H9 (cell line): ENCODE data around the gene CLEC4G. TPM values are rescaled to one million over a fixed set of nuclear protein-coding genes. Genes with fewer than 3 reads are reported as not detected.

Experiments
- DNase-seq: peaks from one replicate; pipeline ENCODE4 v3.0.0-alpha.2; 2017
- H2AFZ ChIP-seq: one replicate; pipeline ENCODE4 v1.6.1; 2013; ENCODE audit warnings: mild to moderate bottlenecking, low read length, control low read depth, moderate library complexity
- H2AK5ac ChIP-seq: 2 replicates; pipeline ENCODE4 v1.6.1; 2013; ENCODE audit warnings: low read length, control low read depth, mixed read lengths; ENCODE audit not compliant: insufficient read length
- H2BK120ac ChIP-seq: one replicate; pipeline ENCODE4 v1.6.1; 2013; ENCODE audit warnings: low read depth, mild to moderate bottlenecking, low read length, control low read depth, inconsistent platforms; ENCODE audit not compliant: poor library complexity, severe bottlenecking
- H2BK12ac ChIP-seq: 2 replicates; pipeline ENCODE4 v1.6.1; 2013; ENCODE audit warnings: low read length, control low read depth, mixed read lengths, low read depth; ENCODE audit not compliant: insufficient read length
- H2BK15ac ChIP-seq: 2 replicates; pipeline ENCODE4 v1.6.1; 2013; ENCODE audit warnings: low read depth, low read length, control low read depth
- H2BK20ac ChIP-seq: one replicate; pipeline ENCODE4 v1.6.1; 2013; ENCODE audit warnings: low read depth, mild to moderate bottlenecking, low read length, control low read depth, inconsistent platforms; ENCODE audit not compliant: poor library complexity, severe bottlenecking
- H2BK5ac ChIP-seq: 2 replicates; pipeline ENCODE4 v1.6.1; 2013; ENCODE audit warnings: low read length, control low read depth, mixed read lengths; ENCODE audit not compliant: insufficient read length
- H3K14ac ChIP-seq: 2 replicates; pipeline ENCODE4 v1.6.1; 2013; ENCODE audit warnings: low read length, control low read depth; ENCODE audit not compliant: insufficient read depth
- H3K18ac ChIP-seq: 2 replicates; pipeline ENCODE4 v1.6.1; 2013; ENCODE audit warnings: low read depth, mild to moderate bottlenecking, mixed read lengths, low read length, control low read depth; ENCODE audit not compliant: insufficient read length
- H3K23ac ChIP-seq: 2 replicates; pipeline ENCODE4 v1.6.1; 2013; ENCODE audit warnings: low read length, control low read depth, mixed read lengths, low read depth; ENCODE audit not compliant: insufficient read length
- H3K23me2 ChIP-seq: 2 replicates; pipeline ENCODE4 v1.6.1; 2013; ENCODE audit warnings: low read depth, mild to moderate bottlenecking, mixed read lengths, low read length, control low read depth; ENCODE audit not compliant: insufficient read length, poor library complexity, severe bottlenecking
- H3K27ac ChIP-seq: 2 replicates; pipeline ENCODE4 v1.5.1; 2013; ENCODE audit warnings: low read length, control low read depth, mixed read lengths, low read depth; ENCODE audit not compliant: insufficient read length
- H3K27me3 ChIP-seq: 2 replicates; pipeline ENCODE4 v1.6.1; 2013; ENCODE audit warnings: low read length, control low read depth, inconsistent platforms; ENCODE audit not compliant: insufficient read depth
- H3K4ac ChIP-seq: 2 replicates; pipeline ENCODE4 v1.6.1; 2013; ENCODE audit warnings: low read depth, mild to moderate bottlenecking, control low read depth, inconsistent platforms, low read length, moderate library complexity
- H3K4me1 ChIP-seq: 2 replicates; pipeline ENCODE4 v1.6.1; 2013; ENCODE audit warnings: low read length, control low read depth, inconsistent platforms; ENCODE audit not compliant: insufficient read depth
- H3K4me2 ChIP-seq: 2 replicates; pipeline ENCODE4 v1.6.1; 2013; ENCODE audit warnings: low read length, control low read depth, mixed read lengths; ENCODE audit not compliant: insufficient read length, insufficient read depth
- H3K56ac ChIP-seq: 2 replicates; pipeline ENCODE4 v1.6.1; 2013; ENCODE audit warnings: low read depth, mild to moderate bottlenecking, mixed read lengths, low read length, control low read depth; ENCODE audit not compliant: insufficient read length
- H3K79me1 ChIP-seq: 2 replicates; pipeline ENCODE4 v1.6.1; 2013; ENCODE audit warnings: low read depth, mild to moderate bottlenecking, moderate library complexity, low read length, control low read depth, inconsistent platforms; ENCODE audit not compliant: insufficient read depth, poor library complexity, severe bottlenecking
- H3K79me2 ChIP-seq: 2 replicates; pipeline ENCODE4 v1.6.1; 2013; ENCODE audit warnings: low read length, control low read depth, inconsistent platforms; ENCODE audit not compliant: insufficient read depth
- H3K9ac ChIP-seq: 2 replicates; pipeline ENCODE4 v1.6.1; 2013; ENCODE audit warnings: low read length, control low read depth, mixed read lengths; ENCODE audit not compliant: insufficient read length; ENCODE audit errors: extremely low read depth
- H3K9me3 ChIP-seq: one replicate; pipeline ENCODE4 v1.6.1; 2013; ENCODE audit warnings: low read depth, low read length, inconsistent platforms; ENCODE audit not compliant: control insufficient read depth
- H3T11ph ChIP-seq: one replicate; pipeline ENCODE4 v1.6.1; 2013; ENCODE audit warnings: mild to moderate bottlenecking, low read length, control low read depth, inconsistent platforms
- H4K20me1 ChIP-seq: one replicate; pipeline ENCODE4 v1.6.1; 2013; ENCODE audit not compliant: control insufficient read depth, insufficient read length, insufficient read depth
- H4K5ac ChIP-seq: 2 replicates; pipeline ENCODE4 v1.6.1; 2013; ENCODE audit warnings: low read depth, mild to moderate bottlenecking, mixed read lengths, low read length, control low read depth; ENCODE audit not compliant: insufficient read length
- H4K8ac ChIP-seq: replicated peaks from 2 replicates; pipeline ENCODE4 v1.6.1; 2013; ENCODE audit warnings: low read length, control low read depth, mixed read lengths, low read depth; ENCODE audit not compliant: insufficient read length
- H4K91ac ChIP-seq: 2 replicates; pipeline ENCODE4 v1.6.1; 2013; ENCODE audit warnings: low read depth, mild to moderate bottlenecking, moderate library complexity, mixed read lengths, low read length, control low read depth; ENCODE audit not compliant: insufficient read length
- H3K27ac Mint-ChIP-seq, 3 experiments: 2 replicates in 2 of 3; 3 replicates in 1 of 3; pipeline ENCODE4 v1.8.0; 2020 to 2021; ENCODE audit warnings: mixed read lengths in 3 of 3, mild to moderate bottlenecking in 1 of 3, moderate library complexity in 1 of 3
- H3K27me3 Mint-ChIP-seq: 2 replicates; pipeline ENCODE4 v1.8.0; 2021; ENCODE audit warnings: low read depth, mild to moderate bottlenecking, moderate library complexity, mixed read lengths
- H3K36me3 Mint-ChIP-seq, 3 experiments: 2 replicates in 2 of 3; 3 replicates in 1 of 3; pipeline ENCODE4 v1.8.0; 2020 to 2021; ENCODE audit warnings: low read depth in 3 of 3, mixed read lengths in 3 of 3; ENCODE audit not compliant: insufficient read depth in 1 of 3
- H3K4me1 Mint-ChIP-seq, 2 experiments: 2 replicates each; pipeline ENCODE4 v1.8.0; 2020; ENCODE audit warnings: mixed read lengths in 2 of 2
- H3K4me3 Mint-ChIP-seq, 2 experiments: 2 replicates in 1 of 2; 3 replicates in 1 of 2; pipeline ENCODE4 v1.8.0; 2020 to 2021; ENCODE audit warnings: mild to moderate bottlenecking in 2 of 2, mixed read lengths in 2 of 2, moderate library complexity in 1 of 2
- H3K9me3 Mint-ChIP-seq, 2 experiments: 2 replicates in 1 of 2; 3 replicates in 1 of 2; pipeline ENCODE4 v1.8.0; 2020; ENCODE audit warnings: mild to moderate bottlenecking in 2 of 2, mixed read lengths in 2 of 2, moderate library complexity in 1 of 2
- CTCF ChIP-seq: fragments of 200-600 bp; sonication (generic); conservative IDR thresholded peaks from 3 replicates; pipeline ENCODE4 v1.8.0; 2021; ENCODE audit warnings: antibody characterized with exemption, mild to moderate bottlenecking
- WGBS: extraction: QIAGEN DNeasy Blood & Tissue Kit; methylation state at CpG from one replicate; pipeline ENCODE4 v1.1.7; 2013; ENCODE audit warnings: missing lambda C conversion rate, low lambda C conversion rate, mixed read lengths; ENCODE audit not compliant: insufficient read length; ENCODE audit errors: extremely low coverage; 5-methylcytosine and 5-hydroxymethylcytosine counted together
- total RNA-seq: library from RNA; stranded (reverse); gene quantifications from 2 replicates; pipeline ENCODE4 v1.2.1, GENCODE V29; 2021

Gene CLEC4G
- total RNA-seq, 1 experiment from 2014 or later: not detected

- Histone ChIP-seq H4K20me1 (peaks cover 2% of the 10 kb centered on the region), H3K27ac (no peak overlapping the region), H3K79me1 (no peaks in the 10 kb centered on the region), H3K27me3 (no peaks in the 10 kb centered on the region), H3K14ac (no peak overlapping the region), H4K91ac (no peak overlapping the region), H2BK12ac (no peak overlapping the region), H3K4me2 (no peak overlapping the region), H4K8ac (no peak overlapping the region), H3K9ac (no peak overlapping the region), H4K5ac (no peak overlapping the region), H2BK5ac (no peak overlapping the region), H2BK20ac (no peak overlapping the region), H3K56ac (no peak overlapping the region), H2BK120ac (no peak overlapping the region), H2AK5ac (no peak overlapping the region), H3T11ph (no peak overlapping the region), H2AFZ (no peak overlapping the region), H3K4ac (no peak overlapping the region), H3K4me1 (no peaks in the 10 kb centered on the region), H3K79me2 (no peaks in the 10 kb centered on the region), H3K23ac (no peak overlapping the region), H3K23me2 (no peaks in the 10 kb centered on the region), H2BK15ac (no peak overlapping the region), H3K9me3 (no peaks in the 10 kb centered on the region), H3K18ac (no peak overlapping the region)
- Mint-ChIP-seq H3K9me3 (no peaks in the 10 kb centered on the region), H3K4me1 (peaks cover 11% of the 10 kb centered on the region in 2 experiments), H3K27ac (no peak overlapping the region), H3K4me3 (no peak overlapping the region), H3K27me3 (peaks cover 9% of the 10 kb centered on the region), H3K36me3 (peaks cover 0 to 4% (median 4%) of the 10 kb centered on the region in 3 experiments; a peak in 5 of 7 replicates)
- no peak for DNase-seq
- TF ChIP-seq CTCF: no peak
- WGBS: no CpG with 5 or more reads among the region's 23 CpGs
These were observed 42.7 kb downstream of the CLEC4G start for GRCh38 chr19:7689165-7689564.
